GM23338 (cell line): ENCODE results near the gene ETFB. TPM values are rescaled to one million over a fixed set of nuclear protein-coding genes. Genes with fewer than 3 reads are reported as not detected.

Experiments
- ATAC-seq: fragments of 200-7000 bp; cut with Tn5 transposase; 3 replicates; pipeline ENCODE4 v1.9.1; 2020
- DNase-seq: peaks from one replicate; pipeline ENCODE4 v3.0.0-alpha.2; 2015; ENCODE audit warnings: low spot score
- H2AFZ ChIP-seq: fragments of 200-600 bp; sonication (generic); 2 replicates; pipeline ENCODE4 v1.8.0; 2016; ENCODE audit warnings: antibody characterized with exemption, mild to moderate bottlenecking, moderate library complexity
- H3F3A ChIP-seq: fragments of 200-600 bp; sonication (generic); replicated peaks from 2 replicates; pipeline ENCODE4 v1.8.0; 2017; ENCODE audit warnings: antibody characterized with exemption, mixed run types, low read depth
- H3K27ac ChIP-seq: fragments of 200-600 bp; sonication (generic); 2 replicates; pipeline ENCODE4 v1.6.1; 2016; ENCODE audit warnings: low read depth
- H3K27me3 ChIP-seq: fragments of 200-600 bp; sonication (generic); 2 replicates; pipeline ENCODE4 v1.8.0; 2016; ENCODE audit warnings: mild to moderate bottlenecking, mixed run types, moderate library complexity; ENCODE audit not compliant: insufficient read depth
- H3K36me3 ChIP-seq: fragments of 200-600 bp; sonication (generic); 2 replicates; pipeline ENCODE4 v1.8.0; 2016; ENCODE audit warnings: mild to moderate bottlenecking; ENCODE audit not compliant: insufficient read depth
- H3K4me1 ChIP-seq: fragments of 200-600 bp; sonication (generic); 2 replicates; pipeline ENCODE4 v1.8.0; 2016; ENCODE audit warnings: mild to moderate bottlenecking, moderate library complexity; ENCODE audit not compliant: insufficient read depth
- H3K4me2 ChIP-seq: fragments of 200-600 bp; sonication (generic); 2 replicates; pipeline ENCODE4 v1.7.1; 2017; ENCODE audit warnings: mixed run types
- H3K4me3 ChIP-seq: fragments of 200-600 bp; sonication (generic); 2 replicates; pipeline ENCODE4 v1.6.1; 2016; ENCODE audit warnings: mixed run types
- H3K79me2 ChIP-seq: fragments of 200-600 bp; sonication (generic); replicated peaks from 2 replicates; pipeline ENCODE4 v1.8.0; 2017; ENCODE audit warnings: mild to moderate bottlenecking; ENCODE audit not compliant: insufficient read depth
- H3K9me2 ChIP-seq: fragments of 200-600 bp; sonication (generic); 2 replicates; pipeline ENCODE4 v1.8.0; 2017; ENCODE audit not compliant: insufficient read depth
- H4K20me1 ChIP-seq: fragments of 200-600 bp; sonication (generic); replicated peaks from 2 replicates; pipeline ENCODE4 v1.8.0; 2017; ENCODE audit warnings: mild to moderate bottlenecking; ENCODE audit not compliant: insufficient read depth
- H3K27ac Mint-ChIP-seq: 2 replicates; pipeline ENCODE4 v1.8.0; 2020; ENCODE audit warnings: inconsistent platforms, mild to moderate bottlenecking, moderate library complexity, mixed read lengths
- H3K27me3 Mint-ChIP-seq: 3 replicates; pipeline ENCODE4 v1.8.0; 2022; ENCODE audit warnings: low read depth, mild to moderate bottlenecking, moderate library complexity, mixed read lengths, inconsistent platforms; ENCODE audit not compliant: insufficient read depth, poor library complexity
- H3K36me3 Mint-ChIP-seq: 3 replicates; pipeline ENCODE4 v1.8.0; 2021; ENCODE audit warnings: low read depth, mild to moderate bottlenecking, inconsistent platforms, moderate library complexity, mixed read lengths
- H3K4me1 Mint-ChIP-seq: 3 replicates; pipeline ENCODE4 v1.8.0; 2020; ENCODE audit warnings: mild to moderate bottlenecking, inconsistent platforms, mixed read lengths
- H3K4me3 Mint-ChIP-seq: 3 replicates; pipeline ENCODE4 v1.8.0; 2021; ENCODE audit warnings: moderate library complexity, mild to moderate bottlenecking, inconsistent platforms, mixed read lengths
- H3K9me3 Mint-ChIP-seq: 3 replicates; pipeline ENCODE4 v1.8.0; 2020; ENCODE audit warnings: moderate library complexity, mild to moderate bottlenecking, inconsistent platforms, mixed read lengths
- EZH2 ChIP-seq: fragments of 200-600 bp; sonication (generic); IDR thresholded peaks from one replicate; pipeline ENCODE4 v1.8.0; 2017; ENCODE audit warnings: antibody characterized with exemption, mild to moderate bottlenecking, low read depth; ENCODE audit not compliant: unreplicated experiment
- JUNB ChIP-seq: IDR thresholded peaks from one replicate; pipeline ENCODE4 v1.6.1; 2016; ENCODE audit warnings: antibody characterized with exemption; ENCODE audit not compliant: unreplicated experiment
- NANOG ChIP-seq: IDR thresholded peaks from 2 replicates; pipeline ENCODE4 v1.6.1; 2016; ENCODE audit warnings: antibody characterized with exemption, borderline replicate concordance
- POLR2AphosphoS5 ChIP-seq: IDR thresholded peaks from 2 replicates; pipeline ENCODE4 v1.6.1; 2016; ENCODE audit warnings: antibody characterized with exemption, low read depth
- ZNF114 ChIP-seq: fragments of 250-450 bp; sonication (Bioruptor Pico); IDR thresholded peaks from 2 replicates; pipeline ENCODE4 v1.5.0; 2020; ENCODE audit warnings: mild to moderate bottlenecking, moderate library complexity
- ZNF331 ChIP-seq: fragments of 250-450 bp; sonication (Bioruptor Pico); IDR thresholded peaks from 2 replicates; pipeline ENCODE4 v1.5.0; 2020; ENCODE audit warnings: low read depth, mild to moderate bottlenecking, moderate library complexity
- polyA plus RNA-seq: library from polyadenylated mRNA; unstranded; fragments of >200 nt; fragmentation: Nextera tagmentation; extraction: Ambion mirVana; gene quantifications from 2 replicates; pipeline ENCODE4 v1.2.1, GENCODE V29; 2016
- total RNA-seq: library from RNA; depleted of rRNA; stranded (reverse); fragments of >200 nt; shearing (Covaris generic); gene quantifications from 2 replicates; pipeline ENCODE4 v1.2.3, GENCODE V29; 2014
- TF ChIP-seq, protein P1 (sequence below): IDR thresholded peaks from 2 replicates; pipeline ENCODE4 v1.6.1; 2016; ENCODE audit warnings: antibody characterized with exemption
- TF ChIP-seq, protein P2 (sequence below): IDR thresholded peaks from one replicate; pipeline ENCODE4 v1.6.1; 2018; ENCODE audit warnings: antibody characterized with exemption; ENCODE audit not compliant: unreplicated experiment
- TF ChIP-seq, protein P3 (sequence below), 2 experiments: fragments of 200-600 bp in 1 of 2; sonication (generic) in 1 of 2; conservative IDR thresholded peaks; 2 replicates each; pipeline versions ENCODE4 v1.5.1 to v1.6.1; 2016 to 2017; ENCODE audit warnings: antibody characterized with exemption in 2 of 2, low read depth in 2 of 2, mild to moderate bottlenecking in 2 of 2, moderate library complexity in 1 of 2

ETFB gene
- total and polyA plus RNA-seq, 2 experiments from 2014 or later: 37.3 to 63.4 TPM

DNA sequence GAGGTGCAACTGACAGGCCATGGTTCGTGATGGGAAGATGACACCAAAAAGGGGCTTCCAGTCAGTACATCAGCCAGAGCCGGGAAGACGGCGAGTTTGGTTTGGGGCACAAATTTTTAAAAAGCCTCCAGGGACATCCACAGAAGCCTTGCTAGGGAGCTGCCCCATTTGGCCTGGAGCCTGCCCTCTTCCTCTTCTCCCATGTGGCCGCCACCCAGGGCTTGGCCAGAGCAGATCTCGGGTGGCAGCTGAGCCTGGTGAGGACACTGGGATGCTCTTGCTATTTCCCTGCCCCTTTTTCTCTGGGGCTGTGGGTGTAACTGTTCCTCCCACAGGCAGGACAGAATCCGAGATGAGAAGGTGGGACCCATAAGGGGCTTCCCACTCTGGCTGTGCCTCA is 8.2 kb downstream of the ETFB start:
- DNase-seq (no peak), ATAC-seq (no peak)
- Histone ChIP-seq H3K4me1 (peaks cover 9% of the 10 kb centered on the region; the same call in 1 of the 2 replicates), H3K79me2 (no peaks in the 10 kb centered on the region), H3K27ac (no peak overlapping the region), H2AFZ (no peak overlapping the region), H3K4me2 (no peak overlapping the region), H3K4me3 (no peak overlapping the region), H3K36me3 (no peaks in the 10 kb centered on the region), H4K20me1 (no peaks in the 10 kb centered on the region), H3K27me3 (no peaks in the 10 kb centered on the region), H3K9me2 (no peaks in the 10 kb centered on the region), H3F3A (no peaks in the 10 kb centered on the region)
- Mint-ChIP-seq H3K36me3 (no peaks in the 10 kb centered on the region), H3K4me1 (peaks cover 15% of the 10 kb centered on the region), H3K27ac (no peak overlapping the region), H3K4me3 (no peak overlapping the region), H3K27me3 (peaks cover 2% of the 10 kb centered on the region), H3K9me3 (no peaks in the 10 kb centered on the region)
- TF ChIP-seq ZNF114 (CRISPR knock-in tag) (no peak), ZNF331 (no peak), POLR2AphosphoS5 (no peak), EZH2 (no peak), JUNB (no peak)
- TF ChIP-seq, protein P1, sequence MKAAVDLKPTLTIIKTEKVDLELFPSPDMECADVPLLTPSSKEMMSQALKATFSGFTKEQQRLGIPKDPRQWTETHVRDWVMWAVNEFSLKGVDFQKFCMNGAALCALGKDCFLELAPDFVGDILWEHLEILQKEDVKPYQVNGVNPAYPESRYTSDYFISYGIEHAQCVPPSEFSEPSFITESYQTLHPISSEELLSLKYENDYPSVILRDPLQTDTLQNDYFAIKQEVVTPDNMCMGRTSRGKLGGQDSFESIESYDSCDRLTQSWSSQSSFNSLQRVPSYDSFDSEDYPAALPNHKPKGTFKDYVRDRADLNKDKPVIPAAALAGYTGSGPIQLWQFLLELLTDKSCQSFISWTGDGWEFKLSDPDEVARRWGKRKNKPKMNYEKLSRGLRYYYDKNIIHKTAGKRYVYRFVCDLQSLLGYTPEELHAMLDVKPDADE: no peak
- TF ChIP-seq, protein P2, sequence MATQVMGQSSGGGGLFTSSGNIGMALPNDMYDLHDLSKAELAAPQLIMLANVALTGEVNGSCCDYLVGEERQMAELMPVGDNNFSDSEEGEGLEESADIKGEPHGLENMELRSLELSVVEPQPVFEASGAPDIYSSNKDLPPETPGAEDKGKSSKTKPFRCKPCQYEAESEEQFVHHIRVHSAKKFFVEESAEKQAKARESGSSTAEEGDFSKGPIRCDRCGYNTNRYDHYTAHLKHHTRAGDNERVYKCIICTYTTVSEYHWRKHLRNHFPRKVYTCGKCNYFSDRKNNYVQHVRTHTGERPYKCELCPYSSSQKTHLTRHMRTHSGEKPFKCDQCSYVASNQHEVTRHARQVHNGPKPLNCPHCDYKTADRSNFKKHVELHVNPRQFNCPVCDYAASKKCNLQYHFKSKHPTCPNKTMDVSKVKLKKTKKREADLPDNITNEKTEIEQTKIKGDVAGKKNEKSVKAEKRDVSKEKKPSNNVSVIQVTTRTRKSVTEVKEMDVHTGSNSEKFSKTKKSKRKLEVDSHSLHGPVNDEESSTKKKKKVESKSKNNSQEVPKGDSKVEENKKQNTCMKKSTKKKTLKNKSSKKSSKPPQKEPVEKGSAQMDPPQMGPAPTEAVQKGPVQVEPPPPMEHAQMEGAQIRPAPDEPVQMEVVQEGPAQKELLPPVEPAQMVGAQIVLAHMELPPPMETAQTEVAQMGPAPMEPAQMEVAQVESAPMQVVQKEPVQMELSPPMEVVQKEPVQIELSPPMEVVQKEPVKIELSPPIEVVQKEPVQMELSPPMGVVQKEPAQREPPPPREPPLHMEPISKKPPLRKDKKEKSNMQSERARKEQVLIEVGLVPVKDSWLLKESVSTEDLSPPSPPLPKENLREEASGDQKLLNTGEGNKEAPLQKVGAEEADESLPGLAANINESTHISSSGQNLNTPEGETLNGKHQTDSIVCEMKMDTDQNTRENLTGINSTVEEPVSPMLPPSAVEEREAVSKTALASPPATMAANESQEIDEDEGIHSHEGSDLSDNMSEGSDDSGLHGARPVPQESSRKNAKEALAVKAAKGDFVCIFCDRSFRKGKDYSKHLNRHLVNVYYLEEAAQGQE: no peak
- TF ChIP-seq, protein P3, sequence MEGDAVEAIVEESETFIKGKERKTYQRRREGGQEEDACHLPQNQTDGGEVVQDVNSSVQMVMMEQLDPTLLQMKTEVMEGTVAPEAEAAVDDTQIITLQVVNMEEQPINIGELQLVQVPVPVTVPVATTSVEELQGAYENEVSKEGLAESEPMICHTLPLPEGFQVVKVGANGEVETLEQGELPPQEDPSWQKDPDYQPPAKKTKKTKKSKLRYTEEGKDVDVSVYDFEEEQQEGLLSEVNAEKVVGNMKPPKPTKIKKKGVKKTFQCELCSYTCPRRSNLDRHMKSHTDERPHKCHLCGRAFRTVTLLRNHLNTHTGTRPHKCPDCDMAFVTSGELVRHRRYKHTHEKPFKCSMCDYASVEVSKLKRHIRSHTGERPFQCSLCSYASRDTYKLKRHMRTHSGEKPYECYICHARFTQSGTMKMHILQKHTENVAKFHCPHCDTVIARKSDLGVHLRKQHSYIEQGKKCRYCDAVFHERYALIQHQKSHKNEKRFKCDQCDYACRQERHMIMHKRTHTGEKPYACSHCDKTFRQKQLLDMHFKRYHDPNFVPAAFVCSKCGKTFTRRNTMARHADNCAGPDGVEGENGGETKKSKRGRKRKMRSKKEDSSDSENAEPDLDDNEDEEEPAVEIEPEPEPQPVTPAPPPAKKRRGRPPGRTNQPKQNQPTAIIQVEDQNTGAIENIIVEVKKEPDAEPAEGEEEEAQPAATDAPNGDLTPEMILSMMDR (conservative IDR thresholded peaks at IDR 0.05; ENCODE audit: low read depth in 2 of 2): no peak

DNA sequence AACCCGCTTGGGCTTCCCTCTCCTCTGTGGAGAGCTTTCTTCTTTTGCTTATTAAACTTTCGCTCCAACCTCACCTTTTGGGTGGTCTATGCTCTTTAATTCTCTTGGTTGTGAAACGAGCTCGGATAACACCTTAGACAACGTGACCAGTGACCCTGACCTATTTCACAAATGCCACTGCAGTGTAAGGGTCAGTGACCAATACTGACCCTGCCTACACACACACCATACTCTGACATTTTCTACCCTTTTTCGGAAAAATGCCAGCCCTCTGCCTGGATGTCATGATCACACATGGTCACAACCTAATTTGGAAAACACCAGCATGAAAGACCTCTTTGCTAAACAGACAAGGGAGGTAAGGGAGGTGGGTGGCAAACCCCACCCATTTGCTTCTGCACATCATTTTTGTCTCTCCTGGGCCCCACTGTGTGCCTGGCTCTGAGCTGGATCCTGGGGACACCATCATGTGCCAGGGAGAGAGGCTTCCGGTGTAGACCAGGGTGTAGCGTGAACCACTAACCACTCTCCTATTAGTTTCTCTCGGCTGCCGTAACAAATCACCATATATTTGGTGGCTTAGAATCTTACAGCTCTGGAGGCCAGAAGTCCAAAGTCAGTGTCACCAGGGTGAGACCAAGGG is 9.9 kb downstream of the ETFB start:
- no peaks in the 10 kb centered on the region for H3K9me2 ChIP-seq
- Mint-ChIP-seq H3K4me3 (no peak overlapping the region), H3K9me3 (no peaks in the 10 kb centered on the region), H3K4me1 (peaks cover 13% of the 10 kb centered on the region), H3K27ac (no peak overlapping the region), H3K27me3 (peaks cover 2% of the 10 kb centered on the region), H3K36me3 (peaks cover 10% of the 10 kb centered on the region; the same call in 2 of the 3 replicates)
- no peak overlapping the region for H3K27ac ChIP-seq
- no peaks in the 10 kb centered on the region for H3K36me3 ChIP-seq
- H3K4me3 ChIP-seq: no peak overlapping the region
- H3K4me2 ChIP-seq: no peak overlapping the region
- no peak overlapping the region for H2AFZ ChIP-seq
- H3K4me1 ChIP-seq: peaks cover 9% of the 10 kb centered on the region; the same call in 1 of the 2 replicates
- no peaks in the 10 kb centered on the region for H3K27me3 ChIP-seq
- no peaks in the 10 kb centered on the region for H3K79me2 ChIP-seq
- DNase-seq: no peak
- no peaks in the 10 kb centered on the region for H4K20me1 ChIP-seq
- ATAC-seq: no peak
- no peaks in the 10 kb centered on the region for H3F3A ChIP-seq
- TF ChIP-seq, protein P1: no peak
- no peak for TF ChIP-seq POLR2AphosphoS5
- no peak for TF ChIP-seq NANOG
